Measurements from ENCODE around the gene CYB561D2. TPM values are rescaled to one million over a fixed set of nuclear protein-coding genes. Genes with fewer than 3 reads are reported as not detected.

CYB561D2 gene
- total RNA-seq, 2 experiments from 2014 or later, result 42.5 to 43.6 TPM

GRCh38 chr3:50382722-50383121 is 32.1 kb downstream of the CYB561D2 start:
- no peaks in the 10 kb centered on the region for H3K9me3 Mint-ChIP-seq (ENCODE audit: insufficient read depth)
- ChIA-PET POLR2A (no interaction called here), CTCF (interaction anchor here (1.0 kb wide), 1 partner anchor 160 kb away, joined by 4 read pairs; no protein-coding TSS in a partner anchor)
- H3K27me3 Mint-ChIP-seq (ENCODE audit: low read depth), result no peaks in the 10 kb centered on the region
- no peaks in the 10 kb centered on the region for H3K36me3 Mint-ChIP-seq (ENCODE audit: low read depth)
- no peak for ATAC-seq
- H3K4me1 Mint-ChIP-seq (ENCODE audit: low read depth), result no peaks in the 10 kb centered on the region
- no peak overlapping the region for H3K27ac Mint-ChIP-seq
- H3K4me3 Mint-ChIP-seq, result no peak overlapping the region
- DNase-seq, result no peak

GRCh38 chr3:50383750-50384149 is 33.1 kb downstream of the CYB561D2 start:
- Mint-ChIP-seq H3K27ac (no peak overlapping the region), H3K36me3 (ENCODE audit: low read depth) (no peaks in the 10 kb centered on the region), H3K27me3 (ENCODE audit: low read depth) (no peaks in the 10 kb centered on the region), H3K4me3 (no peak overlapping the region), H3K9me3 (ENCODE audit: insufficient read depth) (no peaks in the 10 kb centered on the region), H3K4me1 (ENCODE audit: low read depth) (no peaks in the 10 kb centered on the region)
- ATAC-seq, result no peak
- DNase-seq, result no peak
- ChIA-PET CTCF (interaction anchor here (0.7 to 1.0 kb wide), 2 partner anchors 31 to 159 kb away, joined by 3 to 4 read pairs; no protein-coding TSS in a partner anchor), POLR2A (no interaction called here)

GRCh38 chr3:50385754-50386153 is 35.1 kb downstream of the CYB561D2 start:
- no peaks in the 10 kb centered on the region for H3K9me3 Mint-ChIP-seq (ENCODE audit: insufficient read depth)
- DNase-seq (no peak), ATAC-seq (no peak)
- no peak overlapping the region for H3K4me3 Mint-ChIP-seq
- H3K36me3 Mint-ChIP-seq (ENCODE audit: low read depth), result no peaks in the 10 kb centered on the region
- H3K4me1 Mint-ChIP-seq (ENCODE audit: low read depth), result no peaks in the 10 kb centered on the region
- POLR2A ChIA-PET, result no interaction called here
- CTCF ChIA-PET, result no interaction called here
- H3K27me3 Mint-ChIP-seq (ENCODE audit: low read depth), result no peaks in the 10 kb centered on the region
- H3K27ac Mint-ChIP-seq, result no peak overlapping the region

- CTCF ChIA-PET, result no interaction called here
Observed at GRCh38 chr3:50388016-50388719, 37.5 kb downstream of the CYB561D2 start.

GRCh38 chr3:50388720-50389413 is 38.2 kb downstream of the CYB561D2 start:
- H3K4me3 Mint-ChIP-seq, result no peak overlapping the region
- no peak for ATAC-seq
- H3K36me3 Mint-ChIP-seq (ENCODE audit: low read depth), result no peaks in the 10 kb centered on the region
- POLR2A ChIA-PET, result no interaction called here
- CTCF ChIA-PET, result no interaction called here
- no peaks in the 10 kb centered on the region for H3K27me3 Mint-ChIP-seq (ENCODE audit: low read depth)
- no peak for DNase-seq
- no peaks in the 10 kb centered on the region for H3K9me3 Mint-ChIP-seq (ENCODE audit: insufficient read depth)
- H3K4me1 Mint-ChIP-seq (ENCODE audit: low read depth), result peaks cover 13% of the 10 kb centered on the region
- H3K27ac Mint-ChIP-seq, result no peak overlapping the region

More at GRCh38 chr3:50388016-50388719, 37.5 kb downstream of the CYB561D2 start:
- DNase-seq (no peak), ATAC-seq (no peak)
- H3K27me3 Mint-ChIP-seq (ENCODE audit: low read depth), result no peaks in the 10 kb centered on the region
- H3K4me3 Mint-ChIP-seq, result no peak overlapping the region
- POLR2A ChIA-PET, result no interaction called here
- no peaks in the 10 kb centered on the region for H3K9me3 Mint-ChIP-seq (ENCODE audit: insufficient read depth)
- no peaks in the 10 kb centered on the region for H3K36me3 Mint-ChIP-seq (ENCODE audit: low read depth)
- H3K4me1 Mint-ChIP-seq (ENCODE audit: low read depth), result peaks cover 13% of the 10 kb centered on the region
- H3K27ac Mint-ChIP-seq, result no peak overlapping the region

GRCh38 chr3:50389414-50389767 is 38.7 kb downstream of the CYB561D2 start:
- DNase-seq (no peak), ATAC-seq (no peak)
- Mint-ChIP-seq H3K4me1 (ENCODE audit: low read depth) (peaks cover 13% of the 10 kb centered on the region), H3K4me3 (no peak overlapping the region), H3K36me3 (ENCODE audit: low read depth) (no peaks in the 10 kb centered on the region), H3K27ac (no peak overlapping the region), H3K27me3 (ENCODE audit: low read depth) (no peaks in the 10 kb centered on the region), H3K9me3 (ENCODE audit: insufficient read depth) (no peaks in the 10 kb centered on the region)
- ChIA-PET POLR2A (no interaction called here), CTCF (no interaction called here)

- Mint-ChIP-seq H3K9me3 (ENCODE audit: insufficient read depth) (no peaks in the 10 kb centered on the region), H3K36me3 (ENCODE audit: low read depth) (no peaks in the 10 kb centered on the region), H3K27me3 (ENCODE audit: low read depth) (no peaks in the 10 kb centered on the region), H3K27ac (no peak overlapping the region), H3K4me3 (no peak overlapping the region), H3K4me1 (ENCODE audit: low read depth) (peaks cover 13% of the 10 kb centered on the region)
- CTCF ChIA-PET, result no interaction called here
- POLR2A ChIA-PET, result interaction anchor here (0.9 kb wide), 1 partner anchor 25 kb away, joined by 3 read pairs; no protein-coding TSS in a partner anchor
- ATAC-seq (no peak), DNase-seq (no peak)
Observed at GRCh38 chr3:50390508-50391224, 40.0 kb downstream of the CYB561D2 start.

GRCh38 chr3:50392101-50392715 is 41.5 kb downstream of the CYB561D2 start:
- ATAC-seq, result no peak
- Mint-ChIP-seq H3K27ac (no peak overlapping the region), H3K9me3 (ENCODE audit: insufficient read depth) (no peaks in the 10 kb centered on the region), H3K36me3 (ENCODE audit: low read depth) (no peaks in the 10 kb centered on the region), H3K4me1 (ENCODE audit: low read depth) (peaks cover 13% of the 10 kb centered on the region), H3K27me3 (ENCODE audit: low read depth) (no peaks in the 10 kb centered on the region), H3K4me3 (no peak overlapping the region)
- ChIA-PET CTCF (interaction anchor here (0.9 to 1.2 kb wide), 3 partner anchors 150 to 221 kb away, joined by 3 read pairs; no protein-coding TSS in a partner anchor), POLR2A (interaction anchor here (1.1 kb wide), 1 partner anchor 17 kb away, joined by 3 read pairs; no protein-coding TSS in a partner anchor)
- DNase-seq, result no peak

- ATAC-seq, result no peak
- H3K36me3 Mint-ChIP-seq (ENCODE audit: low read depth), result no peaks in the 10 kb centered on the region
- DNase-seq, result no peak
- H3K27ac Mint-ChIP-seq, result no peak overlapping the region
- no peaks in the 10 kb centered on the region for H3K27me3 Mint-ChIP-seq (ENCODE audit: low read depth)
- H3K4me1 Mint-ChIP-seq (ENCODE audit: low read depth), result peaks cover 13% of the 10 kb centered on the region
- no peaks in the 10 kb centered on the region for H3K9me3 Mint-ChIP-seq (ENCODE audit: insufficient read depth)
- POLR2A ChIA-PET, result interaction anchor here (1.1 kb wide), 1 partner anchor 18 kb away, joined by 3 read pairs; no protein-coding TSS in a partner anchor
- no peak overlapping the region for H3K4me3 Mint-ChIP-seq
- CTCF ChIA-PET, result interaction anchor here (0.9 to 1.2 kb wide), 2 partner anchors 149 to 156 kb away, joined by 3 read pairs; no protein-coding TSS in a partner anchor
Observed at GRCh38 chr3:50393061-50393460, 42.4 kb downstream of the CYB561D2 start.

- Mint-ChIP-seq H3K4me3 (no peak overlapping the region), H3K27me3 (ENCODE audit: low read depth) (no peaks in the 10 kb centered on the region), H3K9me3 (ENCODE audit: insufficient read depth) (no peaks in the 10 kb centered on the region), H3K36me3 (ENCODE audit: low read depth) (no peaks in the 10 kb centered on the region), H3K4me1 (ENCODE audit: low read depth) (peaks cover 20% of the 10 kb centered on the region), H3K27ac (no peak overlapping the region)
- CTCF ChIA-PET, result interaction anchor here (0.7 kb wide), 1 partner anchor 146 kb away, joined by 3 read pairs; no protein-coding TSS in a partner anchor
- ATAC-seq (no peak), DNase-seq (no peak)
- POLR2A ChIA-PET, result no interaction called here
Observed at GRCh38 chr3:50395070-50395860, 44.6 kb downstream of the CYB561D2 start.

- H3K4me3 Mint-ChIP-seq, result no peak overlapping the region
- ChIA-PET POLR2A (no interaction called here), CTCF (no interaction called here)
- no peaks in the 10 kb centered on the region for H3K36me3 Mint-ChIP-seq (ENCODE audit: low read depth)
- no peaks in the 10 kb centered on the region for H3K9me3 Mint-ChIP-seq (ENCODE audit: insufficient read depth)
- peaks cover 15% of the 10 kb centered on the region for H3K4me1 Mint-ChIP-seq (ENCODE audit: low read depth)
- ATAC-seq, result no peak
- H3K27me3 Mint-ChIP-seq (ENCODE audit: low read depth), result no peaks in the 10 kb centered on the region
- DNase-seq, result no peak
- no peak overlapping the region for H3K27ac Mint-ChIP-seq
Observed at GRCh38 chr3:50396502-50396901, 45.8 kb downstream of the CYB561D2 start.

Measured in activated CD8-positive, alpha-beta T cell treated with anti-CD3 and anti-CD28 coated beads, Interleukin-2, amount 10 ng/mL, durations not matched to agents 7 days and 5 days (primary cell).